HG02588 (cell line): ENCODE data around the gene TTC7B.

Experiments used
- ATAC-seq: cut with Tn5 transposase; IDR thresholded peaks from one replicate; pipeline ENCODE4 v1.9.1; 2021; ENCODE audit warnings: mild to moderate bottlenecking, moderate library complexity; ENCODE audit not compliant: unreplicated experiment

The TTC7B gene

DNA sequence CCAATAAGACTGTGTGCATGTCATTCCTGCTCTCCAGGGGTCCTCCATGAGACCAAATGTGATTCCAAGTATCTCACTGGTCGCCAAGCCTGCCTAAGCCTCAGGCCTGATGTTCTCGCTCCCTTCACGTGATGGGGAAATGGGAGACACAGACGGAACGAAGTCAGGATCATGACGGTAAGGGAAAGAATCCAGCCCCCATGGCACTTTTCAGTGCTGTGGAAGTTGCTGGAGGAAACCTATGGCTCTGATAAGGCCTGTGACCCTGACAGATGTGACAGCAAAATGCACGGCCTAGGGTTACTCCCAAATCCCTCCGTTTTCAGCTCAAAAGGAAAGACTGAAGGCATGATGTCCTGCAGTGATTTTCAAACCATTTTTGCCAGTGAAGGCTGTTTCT, 234.5 kb downstream of the TTC7B start:
- no peak for ATAC-seq

DNA sequence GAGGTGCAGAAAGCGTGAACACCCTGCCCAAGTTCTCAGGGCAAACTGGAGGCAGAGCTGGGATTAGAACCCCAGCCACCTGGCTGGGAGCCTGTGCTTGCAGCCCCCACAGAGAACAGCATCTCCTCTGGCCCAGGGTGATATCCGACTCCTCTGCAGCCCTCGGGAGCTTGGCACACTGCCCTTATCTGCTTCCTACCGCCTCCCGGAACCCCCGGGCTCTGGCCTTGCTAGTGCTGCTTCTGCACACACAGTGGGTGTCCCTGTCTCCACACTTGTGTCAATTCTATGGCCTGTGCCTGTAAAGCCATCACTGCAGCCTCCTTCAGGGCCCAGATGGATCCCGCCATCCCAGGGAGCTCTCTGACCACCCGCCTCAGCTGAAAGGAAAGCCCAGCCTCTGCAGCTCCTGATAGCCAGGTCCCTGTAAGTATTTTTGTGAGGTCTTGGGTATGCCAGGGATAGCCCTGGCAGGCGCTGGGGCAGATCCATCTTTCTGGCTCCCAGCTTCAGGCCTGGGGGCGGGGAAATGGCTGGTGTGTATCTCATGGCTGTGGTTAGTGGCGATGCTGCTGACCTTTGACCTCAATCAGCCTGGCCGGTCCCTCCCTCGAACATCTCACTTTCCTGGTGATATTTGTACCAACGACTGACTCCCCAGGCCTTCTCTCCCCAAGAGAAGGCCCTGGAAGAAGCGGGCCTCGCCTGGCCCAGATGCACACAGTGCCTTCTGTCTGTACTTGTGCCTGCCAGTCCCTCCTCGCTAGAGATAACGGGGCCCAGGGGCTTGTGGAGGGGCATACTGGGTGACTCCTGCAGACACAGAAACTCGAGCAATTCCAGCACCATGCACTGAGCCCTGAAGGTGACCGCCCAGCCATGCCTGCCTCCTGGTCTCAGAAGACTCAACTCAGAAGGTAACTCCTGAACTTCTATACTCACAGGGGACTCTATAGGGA, 235.6 kb downstream of the TTC7B start:
- no peak for ATAC-seq

DNA sequence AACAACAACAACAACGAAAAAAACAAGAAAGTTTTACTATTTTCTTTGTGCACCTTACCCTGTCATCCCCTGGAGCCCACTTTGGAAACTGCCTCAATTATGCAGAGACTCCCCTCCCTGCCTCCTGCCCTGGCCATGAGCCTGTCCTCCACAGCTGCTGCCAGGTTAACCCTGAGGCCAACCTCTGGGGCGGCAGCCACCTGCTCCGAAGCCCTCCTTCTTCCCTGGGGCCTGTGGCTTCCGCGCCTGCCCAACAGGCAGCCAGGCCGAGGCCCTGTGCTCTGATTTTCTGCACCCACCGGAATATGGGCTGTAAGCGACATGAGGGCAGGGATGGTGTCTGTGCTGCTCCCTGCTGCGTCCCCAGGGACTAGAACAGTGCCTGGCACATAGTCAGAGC, 236.4 kb downstream of the TTC7B start:
- ATAC-seq: no peak

- no peak for ATAC-seq
These were observed 237.1 kb downstream of the TTC7B start for GRCh38 chr14:90579088-90579487.

DNA sequence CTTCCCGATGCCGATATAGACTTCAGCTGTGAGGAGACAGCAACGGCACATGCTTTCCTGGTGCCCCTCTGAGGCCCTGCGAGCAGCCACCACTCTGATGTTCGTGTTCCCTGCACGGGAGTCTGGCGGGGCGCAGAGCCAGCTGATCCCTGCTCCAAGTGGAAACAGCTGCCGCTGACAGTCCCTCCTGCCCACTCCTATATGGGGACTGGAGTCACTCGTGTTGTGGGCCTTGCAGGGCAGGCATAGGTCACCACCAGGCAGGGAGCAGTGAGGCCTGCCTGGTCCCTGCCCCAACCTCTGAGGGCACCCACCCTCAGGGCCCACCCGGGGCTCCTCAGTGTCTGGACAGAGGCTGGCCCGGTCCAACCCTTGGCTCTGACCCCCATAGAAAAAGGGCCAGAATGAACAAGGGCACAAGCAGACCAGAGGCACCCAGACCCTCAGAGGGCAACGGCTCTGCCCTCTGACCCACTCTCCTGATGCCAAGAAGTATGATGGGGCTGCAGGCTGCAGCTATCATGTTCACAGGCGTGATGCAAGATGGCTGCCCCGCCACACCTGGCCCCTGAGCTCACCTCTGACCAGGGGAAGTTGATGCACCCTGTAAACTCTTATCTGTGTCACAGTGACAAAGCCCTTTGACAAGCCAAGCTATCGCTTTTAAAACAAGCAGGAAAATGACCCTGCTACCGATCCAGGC, 237.8 kb downstream of the TTC7B start:
- ATAC-seq: no peak

- no peak for ATAC-seq
These were observed 238.5 kb downstream of the TTC7B start for GRCh38 chr14:90577661-90578282.

DNA sequence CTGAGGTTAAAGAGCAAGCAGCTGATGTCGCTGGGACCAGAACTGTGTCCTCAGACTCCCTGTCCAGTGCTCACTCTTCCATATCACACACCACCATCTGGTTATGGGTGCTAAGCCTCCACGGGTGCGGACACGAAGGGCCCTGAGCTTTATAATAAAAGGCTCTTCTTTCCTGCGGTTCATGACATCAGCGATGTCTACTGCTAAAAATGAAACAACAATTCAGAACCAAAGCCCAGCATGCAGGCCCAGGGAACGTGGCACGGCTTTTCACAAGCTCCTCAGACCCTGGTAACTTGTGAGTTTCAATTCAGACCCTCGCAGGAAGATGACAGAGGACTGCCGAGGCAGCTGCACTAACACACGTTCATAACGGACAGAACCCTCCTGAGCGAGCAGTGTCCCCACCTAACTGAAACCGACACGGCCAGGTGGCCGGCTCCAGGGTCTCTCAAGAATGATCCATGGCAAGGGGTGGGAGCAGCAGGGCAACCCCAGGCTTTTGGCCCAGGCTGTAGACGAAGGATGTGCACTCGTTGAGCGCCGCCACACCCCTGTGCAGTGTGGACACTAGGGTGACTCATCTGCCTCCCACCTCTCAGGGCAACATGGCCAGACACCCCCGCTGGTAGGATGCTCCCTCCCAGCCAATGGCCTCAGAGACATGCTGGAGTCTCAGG, 239.1 kb downstream of the TTC7B start:
- no peak for ATAC-seq

DNA sequence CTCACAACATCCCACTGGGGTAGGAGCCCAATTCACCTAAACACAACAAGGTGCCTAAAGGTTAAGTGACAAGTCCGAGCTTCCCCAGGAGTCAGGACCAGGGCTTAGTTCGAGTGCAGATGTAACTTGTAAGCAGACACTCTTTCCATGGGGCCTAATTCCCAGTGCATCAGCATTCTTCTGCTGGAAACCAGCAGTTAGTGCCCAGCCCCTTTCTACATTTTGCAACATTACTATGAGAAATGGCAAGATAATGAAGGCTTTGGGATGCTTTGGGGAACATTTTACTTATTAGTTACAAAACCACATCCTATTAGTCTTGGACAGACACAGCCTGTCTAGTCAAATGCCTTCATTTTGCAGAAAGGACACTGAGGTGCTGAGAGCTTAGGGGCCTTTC, 239.6 kb downstream of the TTC7B start:
- no peak for ATAC-seq

GRCh38 chr14:90575781-90576180, 240.4 kb downstream of the TTC7B start:
- no peak for ATAC-seq

DNA sequence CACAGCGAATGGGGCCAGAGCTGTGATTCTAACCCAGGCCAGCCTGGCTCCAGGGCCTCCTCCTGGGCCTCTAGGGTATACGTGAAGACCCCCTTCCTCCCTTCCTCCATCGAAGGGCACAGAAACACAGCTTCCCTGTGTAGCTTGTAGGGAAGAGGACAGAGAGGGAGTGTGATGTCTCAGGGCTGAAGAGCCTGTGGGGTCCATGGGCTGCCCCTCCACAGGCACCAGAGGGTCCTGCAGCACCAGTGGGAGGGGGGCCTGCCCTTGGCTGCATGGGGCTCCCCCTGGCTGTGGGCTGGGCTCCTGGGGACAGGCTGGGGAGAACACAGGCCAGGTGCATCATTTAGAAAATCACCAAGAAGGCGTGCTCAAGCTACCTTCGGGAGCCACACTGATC, 240.9 kb downstream of the TTC7B start:
- no peak for ATAC-seq

GRCh38 chr14:90574188-90575131, 241.8 kb downstream of the TTC7B start:
- no peak for ATAC-seq

DNA sequence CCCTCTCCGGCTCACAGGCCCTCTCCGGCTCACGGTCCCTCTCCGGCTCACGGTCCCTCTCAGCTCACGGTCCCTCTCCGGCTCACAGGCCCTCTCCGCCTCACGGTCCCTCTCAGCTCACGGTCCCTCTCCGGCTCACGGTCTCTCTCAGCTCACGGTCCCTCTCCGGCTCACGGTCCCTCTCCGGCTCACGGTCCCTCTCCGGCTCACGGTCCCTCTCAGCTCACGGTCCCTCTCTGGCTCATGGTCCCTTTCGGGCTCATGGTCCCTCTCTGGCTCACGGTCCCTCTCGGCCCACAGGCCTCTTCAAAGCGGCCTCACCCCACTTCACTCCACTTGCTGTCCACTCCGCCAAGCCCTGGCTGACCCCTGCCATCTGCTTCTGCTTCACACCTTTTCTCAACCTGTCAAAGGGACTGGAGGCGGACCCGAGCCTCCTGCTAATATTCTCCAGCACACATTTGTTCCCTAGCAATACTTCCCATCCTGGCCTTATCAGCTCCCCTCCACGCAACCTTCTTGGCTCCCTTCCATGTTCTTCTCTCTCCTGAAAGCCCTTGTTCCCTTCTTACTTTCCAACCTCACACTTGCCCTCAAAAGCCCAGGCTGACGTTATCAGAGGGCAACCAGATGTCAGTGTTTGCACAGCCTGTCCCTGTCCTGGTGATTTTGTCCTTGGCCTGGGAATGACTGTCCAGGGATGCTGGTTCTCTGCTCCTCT, 242.7 kb downstream of the TTC7B start:
- ATAC-seq: no peak

DNA sequence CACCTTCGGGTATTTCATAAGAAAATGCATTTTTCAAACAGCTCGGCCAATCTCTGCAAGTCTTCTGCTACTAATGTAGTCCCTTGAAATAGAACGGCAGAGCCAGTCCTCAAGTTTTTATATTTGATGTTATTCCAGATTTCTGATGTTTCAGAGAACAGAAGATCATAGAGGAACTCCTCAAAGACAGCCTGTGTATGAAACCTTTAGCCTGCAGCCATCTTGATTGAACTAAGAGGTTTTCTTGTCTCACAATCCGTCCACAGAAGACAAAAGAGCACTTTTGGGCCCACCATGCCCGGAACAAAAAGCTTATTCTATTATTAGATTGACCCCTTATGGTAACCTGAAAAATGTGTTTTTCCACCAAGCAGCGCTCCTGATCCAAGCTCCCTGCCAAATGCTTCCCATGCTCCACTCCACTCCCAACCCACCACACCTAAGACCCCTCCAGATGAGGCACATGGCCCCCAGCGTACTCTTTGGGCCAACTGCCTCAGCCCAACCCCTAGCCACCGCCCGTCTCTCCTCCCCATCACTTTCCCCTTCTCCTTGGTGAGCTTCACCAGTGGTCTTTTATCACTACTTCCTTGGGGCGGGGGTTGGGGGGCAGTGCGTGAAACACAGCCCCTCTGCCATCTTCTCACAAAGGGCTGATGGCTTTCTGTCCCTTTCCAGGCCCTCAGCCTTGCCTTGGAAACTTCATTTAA, 243.6 kb downstream of the TTC7B start:
- ATAC-seq: no peak

GRCh38 chr14:90571149-90571947, 244.9 kb downstream of the TTC7B start:
- no peak for ATAC-seq

DNA sequence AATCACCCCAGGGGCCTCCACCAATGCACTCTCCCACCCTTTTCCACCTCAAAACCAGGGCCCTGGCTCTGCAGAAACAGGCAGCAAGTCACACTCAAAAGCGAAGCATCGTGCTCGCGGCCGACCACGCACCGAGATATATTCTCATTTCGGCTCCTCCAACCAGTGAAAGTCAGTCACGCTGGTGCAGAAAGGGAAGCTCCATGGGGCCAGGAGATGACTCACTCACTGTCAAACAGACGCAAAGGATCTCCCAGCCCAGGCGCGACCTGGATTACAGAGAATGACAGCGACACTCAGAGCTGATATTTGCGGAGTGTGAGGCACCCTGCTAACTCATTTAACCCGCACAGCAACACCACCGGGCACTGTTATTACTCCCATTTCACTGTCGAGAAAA, 245.8 kb downstream of the TTC7B start:
- ATAC-seq: no peak

DNA sequence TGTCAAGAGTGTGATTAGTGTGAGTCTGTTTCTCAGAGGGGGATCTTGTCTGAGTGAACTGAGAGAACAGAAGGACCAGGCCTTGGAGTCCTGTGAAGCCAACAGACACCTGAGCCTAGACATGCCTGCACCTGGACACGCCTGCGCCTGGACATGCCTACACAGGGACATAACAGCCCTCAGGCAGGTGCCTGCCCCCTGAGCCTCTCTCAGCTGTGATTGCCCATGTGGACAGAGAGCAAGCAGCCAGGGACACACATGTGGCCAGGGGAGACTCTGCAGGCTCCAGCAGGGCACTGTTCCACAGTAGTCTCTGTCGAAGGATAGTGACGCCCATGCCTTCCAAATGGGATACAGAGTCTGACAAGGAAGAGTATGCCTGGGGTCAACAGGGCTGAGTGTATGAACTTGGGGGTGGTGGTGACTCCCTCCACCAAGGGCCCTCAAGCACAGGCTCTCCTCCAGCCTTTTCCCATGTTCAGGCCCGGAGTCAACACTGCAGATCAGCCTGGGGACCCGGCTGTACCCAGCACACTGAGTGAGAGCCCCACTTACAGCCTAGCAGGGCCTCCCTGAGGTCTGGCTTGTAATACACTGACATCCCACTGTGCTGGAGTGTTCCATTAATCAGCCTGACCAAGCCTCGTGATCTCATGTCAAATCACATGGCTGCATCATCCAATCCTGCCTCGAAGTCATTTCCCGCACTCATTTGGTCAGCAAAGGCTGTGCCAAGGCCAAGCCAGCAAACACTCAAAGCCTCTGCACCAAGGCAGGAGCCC, 246.4 kb downstream of the TTC7B start:
- no peak for ATAC-seq

- no peak for ATAC-seq
These were observed 247.0 kb downstream of the TTC7B start for GRCh38 chr14:90569201-90569600.
